GM19023 (cell line): Measurements from ENCODE around the gene CD63.

ENCODE experiments used
- ATAC-seq: cut with Tn5 transposase; IDR thresholded peaks from one replicate; pipeline ENCODE4 v1.9.1; 2021; ENCODE audit warnings: mild to moderate bottlenecking, moderate library complexity; ENCODE audit not compliant: unreplicated experiment

The CD63 gene

DNA sequence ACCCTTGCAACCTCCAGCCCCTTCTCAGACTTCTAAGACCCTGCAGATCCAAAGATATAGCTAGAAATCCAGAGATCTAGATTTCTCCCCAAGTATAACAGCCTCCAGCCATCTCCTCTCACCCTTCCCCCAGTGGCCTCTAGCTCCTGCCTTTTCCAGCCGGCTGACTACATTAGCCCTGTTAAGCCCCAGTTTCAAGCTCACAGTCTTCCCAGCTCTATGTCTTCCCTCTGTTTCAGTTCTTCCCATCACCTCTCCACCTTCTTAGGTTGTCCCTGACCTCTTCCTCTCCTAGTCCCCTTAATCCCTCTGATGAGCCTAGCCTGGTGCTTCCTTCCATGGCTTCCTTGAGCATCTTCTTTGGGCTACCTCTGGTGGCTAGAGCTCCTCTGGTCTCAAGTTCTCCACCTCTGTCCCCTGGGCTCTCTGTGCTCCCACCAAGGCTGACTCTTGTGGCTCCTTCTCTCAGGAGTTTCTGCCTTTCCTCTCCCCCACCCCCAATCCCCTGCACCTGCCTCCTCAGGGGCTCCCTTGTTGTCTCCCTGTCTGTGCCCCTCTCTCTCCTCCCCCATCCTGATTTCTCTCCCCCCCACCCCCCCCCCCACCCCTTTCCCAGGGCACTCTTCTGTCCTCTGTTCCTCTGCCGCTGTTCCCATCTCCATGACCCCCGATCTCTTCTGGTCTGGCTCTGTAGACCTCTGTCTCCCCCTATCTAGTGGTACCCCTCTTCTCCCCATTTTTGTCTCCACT, 13.3 kb upstream of the CD63 start:
- no peak for ATAC-seq

- ATAC-seq, result no peak
Measured at GRCh38 chr12:55739025-55739378, 10.2 kb upstream of the CD63 start.

DNA sequence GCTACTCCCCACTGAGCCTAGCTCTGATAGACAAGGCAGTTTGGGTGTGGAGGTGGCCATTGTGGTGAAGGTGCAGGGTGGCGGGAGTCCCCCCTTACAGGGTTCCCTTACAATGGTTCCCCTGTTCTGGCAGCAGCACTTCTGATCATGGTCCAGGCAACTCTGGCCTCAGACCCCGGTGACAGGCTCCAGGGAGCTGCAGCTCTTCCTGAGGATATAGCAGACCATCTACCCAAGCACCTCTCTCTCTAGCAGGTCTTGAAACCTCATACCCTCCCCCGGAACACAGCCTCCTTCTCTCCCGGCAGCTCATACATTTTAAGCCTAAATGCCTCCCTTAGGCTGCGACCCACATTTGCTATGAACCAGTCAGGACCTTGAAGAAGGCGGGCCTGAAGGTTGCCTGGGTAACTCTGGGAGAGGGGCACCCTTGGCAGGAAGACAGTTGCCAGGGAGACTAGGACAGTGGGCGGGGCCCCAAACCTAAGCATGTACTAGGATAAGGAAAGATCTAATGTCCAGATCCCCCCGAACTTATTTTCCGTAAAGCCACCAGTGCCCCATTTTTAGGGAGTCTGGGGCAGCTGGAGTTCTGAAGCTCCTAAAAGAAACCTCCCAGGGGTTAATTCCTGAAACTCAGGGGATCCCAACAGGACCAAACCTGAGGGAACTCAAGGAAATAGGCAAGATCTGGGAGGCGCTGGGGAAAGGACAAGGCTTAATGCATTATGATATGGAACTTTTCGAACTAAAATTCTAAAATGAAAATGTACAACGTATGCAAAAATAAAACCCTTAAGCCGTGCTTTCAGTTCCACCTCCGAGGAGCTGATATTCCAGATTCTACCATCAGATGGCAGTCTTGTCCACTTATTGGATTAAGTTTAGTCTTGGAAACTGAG, 9.6 kb upstream of the CD63 start:
- peak; percentile 81 for ATAC-seq

DNA sequence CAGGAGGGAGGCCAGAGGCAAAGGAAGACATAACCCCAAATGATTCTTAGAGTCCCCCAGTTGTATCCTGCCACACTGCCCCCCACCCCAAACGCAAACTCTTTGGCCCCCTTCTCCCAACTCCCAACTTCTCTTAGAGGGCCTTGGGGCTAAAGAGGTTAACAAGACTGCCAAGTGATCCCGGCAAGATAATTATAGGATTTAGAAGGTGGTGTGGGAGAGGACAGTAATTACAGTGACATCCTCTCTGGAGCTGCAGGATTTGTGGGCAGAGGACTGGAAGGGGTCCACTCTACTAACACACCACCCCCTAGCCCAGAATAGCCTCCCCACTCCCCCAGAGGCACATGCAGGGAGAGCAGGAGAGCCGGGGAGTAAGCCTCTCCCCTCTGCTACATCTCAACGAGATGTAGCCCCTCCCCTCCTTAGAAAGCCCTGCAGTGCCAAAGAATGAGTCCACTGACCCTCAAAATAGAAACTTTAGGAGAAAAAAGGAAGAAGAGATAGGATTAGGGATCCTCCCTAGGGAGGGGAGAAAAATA, 8.8 kb upstream of the CD63 start:
- no peak for ATAC-seq

- ATAC-seq, result peak; percentile 38
Measured at GRCh38 chr12:55736780-55737580, 8.2 kb upstream of the CD63 start.

DNA sequence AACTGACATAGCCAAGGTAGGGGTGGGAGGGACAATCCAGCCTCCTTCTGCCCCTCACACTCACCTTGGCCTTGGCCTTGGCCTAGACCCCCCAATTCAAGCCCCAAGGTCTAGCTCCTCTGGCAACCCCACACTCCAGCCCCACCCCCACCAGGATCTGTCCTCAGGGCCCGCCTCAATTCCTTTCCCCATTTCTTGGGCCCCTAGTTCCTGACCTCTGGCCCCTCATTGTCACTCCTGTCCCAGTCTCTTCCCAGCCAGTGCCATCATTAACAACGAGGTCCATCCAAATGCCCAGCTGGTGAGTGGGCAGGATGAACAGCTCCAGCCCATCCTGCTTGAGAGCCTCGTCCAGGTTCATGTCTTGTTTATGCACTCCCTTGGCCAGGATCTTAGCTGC, 7.3 kb upstream of the CD63 start:
- ATAC-seq, result no peak

DNA sequence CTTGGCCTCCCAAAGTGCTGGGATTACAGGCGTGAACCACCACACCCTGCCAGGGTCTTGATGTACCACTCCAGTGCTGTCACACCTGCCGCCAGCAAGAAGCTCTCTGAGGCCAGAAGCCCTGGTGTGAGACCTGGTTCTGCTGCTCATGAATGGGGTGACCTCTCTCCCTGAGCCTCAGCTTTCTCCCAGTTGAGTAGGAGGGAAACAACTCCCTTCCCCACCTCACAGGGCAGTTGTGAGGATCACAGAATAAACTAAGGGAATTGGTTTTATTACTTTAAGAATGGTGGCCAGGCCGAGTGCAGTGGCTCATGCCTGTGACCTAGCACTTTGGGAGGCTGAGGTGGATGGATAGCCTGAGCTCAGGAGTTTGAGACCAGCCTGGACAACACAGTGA, 5.8 kb upstream of the CD63 start:
- ATAC-seq, result no peak

DNA sequence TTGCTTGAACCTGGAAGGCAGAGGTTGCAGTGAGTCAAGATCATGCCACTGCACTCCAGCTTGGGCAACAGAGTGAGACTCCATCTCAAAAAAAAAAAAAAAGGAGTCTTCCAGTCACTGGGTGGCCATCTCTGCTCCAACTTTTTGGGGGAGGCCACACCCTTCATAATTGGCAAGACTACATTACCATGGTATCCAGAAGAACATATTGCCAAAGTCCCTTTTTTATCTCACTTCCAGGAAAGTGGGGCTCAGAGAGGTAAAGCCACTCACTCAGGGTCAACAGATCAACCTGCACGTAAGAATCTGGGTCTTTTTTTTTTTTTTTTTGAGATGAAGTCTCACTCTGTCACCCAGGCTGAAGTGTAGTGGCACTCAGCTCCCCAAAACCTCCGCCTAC, 5.0 kb upstream of the CD63 start:
- ATAC-seq, result no peak

- no peak for ATAC-seq
Measured at GRCh38 chr12:55733021-55733555, 4.3 kb upstream of the CD63 start.

GRCh38 chr12:55732288-55732687, 3.5 kb upstream of the CD63 start:
- ATAC-seq, result no peak

DNA sequence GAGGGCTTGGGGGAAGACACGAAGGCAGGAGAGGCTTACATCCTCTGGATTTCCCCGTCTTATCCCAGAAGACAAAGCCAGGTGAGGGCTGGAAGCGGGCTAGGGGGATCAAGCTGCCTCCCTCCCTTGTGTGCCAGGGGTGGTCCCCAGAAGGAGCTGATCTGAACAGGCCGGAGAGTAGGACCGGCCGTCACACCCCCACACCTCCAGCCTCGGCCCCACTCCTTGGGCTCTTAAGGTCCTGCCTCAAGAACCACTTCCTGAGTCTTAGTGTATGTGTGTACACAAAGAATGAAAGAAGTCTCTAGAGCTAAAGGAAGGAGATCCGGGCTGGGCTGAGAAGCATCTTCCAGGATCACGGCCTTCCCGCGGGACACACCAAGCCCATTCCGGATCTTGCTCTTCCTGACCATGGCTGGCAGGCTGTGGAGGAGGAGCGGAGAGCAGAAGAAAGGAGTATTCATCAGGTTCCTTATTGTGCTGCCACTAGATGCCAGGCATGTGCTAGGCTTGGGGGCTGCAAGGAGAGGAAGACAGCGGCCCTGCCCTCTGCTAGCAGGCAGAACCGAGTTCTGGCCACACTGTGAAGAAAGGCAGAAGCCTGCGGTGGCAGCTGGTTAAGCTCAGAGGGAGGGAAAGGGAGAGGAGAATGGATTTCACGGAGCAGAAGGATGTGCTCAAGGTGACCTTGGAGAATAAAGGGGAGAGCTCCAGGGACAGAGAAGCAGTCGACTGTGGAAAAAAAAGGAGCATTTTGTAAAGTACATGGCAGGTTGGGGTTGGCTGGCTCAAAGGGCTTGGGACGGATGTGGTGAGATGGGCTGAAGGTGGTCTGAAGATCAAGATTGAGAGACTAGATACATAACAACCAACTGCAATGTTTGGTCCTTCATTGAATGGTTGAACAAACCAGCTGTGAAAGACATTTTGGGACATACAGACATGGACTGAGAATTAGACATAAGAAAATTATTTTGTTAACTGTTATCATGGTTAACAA, 1.3 kb upstream of the CD63 start:
- ATAC-seq, result peak; percentile 45

GRCh38 chr12:55728186-55728938, 447 bp downstream of the CD63 start:
- peak; percentile 14 for ATAC-seq

DNA sequence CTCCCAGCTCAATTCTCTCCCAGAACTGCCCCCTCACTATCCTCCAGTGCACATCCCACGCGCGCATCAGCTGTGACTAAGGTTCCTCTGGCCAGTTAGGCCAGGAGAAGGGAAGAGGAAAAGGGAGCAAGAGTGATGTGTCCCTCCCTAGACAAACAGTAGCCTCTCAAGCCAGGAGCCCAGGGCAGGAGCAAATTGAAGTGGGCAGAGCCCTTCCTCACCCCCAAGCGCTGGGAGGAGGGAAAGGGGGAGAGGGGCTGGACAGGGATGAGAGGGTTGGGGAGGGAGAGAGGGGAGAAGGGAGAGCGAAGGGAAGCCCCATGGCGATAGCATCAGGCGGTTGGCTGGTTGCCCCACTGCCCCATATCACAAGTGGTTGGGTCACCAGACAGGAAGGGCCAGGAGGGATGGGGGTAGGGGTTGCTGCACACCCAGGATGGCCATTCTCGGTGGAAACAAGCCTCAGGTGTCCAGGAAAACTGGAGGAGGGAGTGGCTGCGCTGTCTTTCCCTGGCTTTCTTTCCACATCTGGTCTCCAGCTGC, 1.1 kb downstream of the CD63 start:
- ATAC-seq, result no peak

- ATAC-seq, result no peak
Measured at GRCh38 chr12:55726971-55727370, 1.8 kb downstream of the CD63 start.

GRCh38 chr12:55725556-55725955, 3.3 kb downstream of the CD63 start:
- no peak for ATAC-seq

DNA sequence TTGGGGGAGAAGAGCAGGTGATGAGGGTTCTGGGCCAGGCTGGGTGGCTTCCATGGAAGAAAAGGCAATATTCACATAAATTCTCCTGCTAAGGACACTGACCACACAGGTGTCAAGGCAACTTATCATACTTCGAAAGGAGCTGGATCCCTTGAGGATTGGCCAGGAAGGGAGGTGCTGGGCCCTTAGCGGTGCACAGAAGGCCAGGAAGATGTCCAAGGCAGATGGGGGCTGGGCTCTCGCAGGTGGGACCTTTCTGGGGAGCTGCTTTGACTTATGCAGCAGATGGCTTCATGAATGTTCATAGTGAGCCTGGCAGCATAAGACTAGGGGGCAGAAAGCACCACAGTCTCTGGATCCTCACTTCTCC, 3.9 kb downstream of the CD63 start:
- no peak for ATAC-seq

DNA sequence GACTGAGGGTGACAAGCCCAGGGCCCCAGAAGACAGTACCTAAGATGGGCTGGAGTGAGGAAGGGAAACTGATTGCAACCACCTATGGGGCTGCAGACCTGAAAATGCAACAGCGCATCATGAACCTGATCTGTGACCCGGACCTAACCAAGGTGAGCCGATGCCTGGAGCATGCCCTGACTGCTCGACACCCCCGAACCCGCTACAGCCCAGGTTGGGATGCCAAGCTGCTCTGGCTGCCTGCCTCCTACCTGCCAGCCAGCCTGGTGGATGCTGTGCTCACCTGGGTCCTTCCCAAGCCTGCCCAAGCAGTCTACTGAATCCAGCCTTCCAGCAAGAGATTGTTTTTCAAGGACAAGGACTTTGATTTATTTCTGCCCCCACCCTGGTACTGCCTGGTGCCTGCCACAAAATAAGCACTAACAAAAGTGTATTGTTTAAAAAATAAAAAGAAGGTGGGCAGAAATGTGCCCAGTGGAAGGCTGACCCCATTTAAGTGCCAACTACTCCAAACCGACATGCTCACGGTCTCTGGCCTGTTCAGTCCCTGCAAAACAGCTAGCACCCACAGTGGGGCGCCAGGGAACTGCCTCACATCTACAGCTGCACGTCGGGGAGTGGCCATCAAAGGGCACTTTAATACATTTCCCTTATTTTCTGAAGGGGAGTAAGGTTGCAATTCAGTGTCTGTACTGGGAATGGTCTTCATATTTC, 4.4 kb downstream of the CD63 start:
- no peak for ATAC-seq
